ENCODE data around the gene ARHGAP45.

- no peak for TF ChIP-seq CTCF (IDR thresholded peaks at IDR 0.05)
- TF ChIP-seq POLR2A (IDR thresholded peaks at IDR 0.05) = no peak
- TF ChIP-seq EP300 (IDR thresholded peaks at IDR 0.05) = no peak
Observed at GRCh38 chr19:1053176-1054101, 13.5 kb upstream of the ARHGAP45 start.

Measured in tibial nerve (tissue), 4 donors.